AG08396 (cell line): Measurements from ENCODE around the gene IL31.
A peak's percentile ranks its signal among the peaks of the same experiment; 100 is the strongest.
"Not testable (repeated sequence)": the region's sequence is repeated elsewhere in the genome, so short reads cannot be mapped to it uniquely, and the experiment has no call there.

Source experiments
- DNase-seq: peaks from one replicate; pipeline ENCODE4 v3.0.0; 2012; ENCODE audit warnings: low spot score, mixed read lengths

The IL31 gene

GRCh38 chr12:122192441-122192840 lies 18.4 kb upstream of the IL31 start:
- DNase-seq: no peak

- peak; percentile 84 for DNase-seq
Observed at GRCh38 chr12:122190842-122191668, 17.0 kb upstream of the IL31 start.

DNA sequence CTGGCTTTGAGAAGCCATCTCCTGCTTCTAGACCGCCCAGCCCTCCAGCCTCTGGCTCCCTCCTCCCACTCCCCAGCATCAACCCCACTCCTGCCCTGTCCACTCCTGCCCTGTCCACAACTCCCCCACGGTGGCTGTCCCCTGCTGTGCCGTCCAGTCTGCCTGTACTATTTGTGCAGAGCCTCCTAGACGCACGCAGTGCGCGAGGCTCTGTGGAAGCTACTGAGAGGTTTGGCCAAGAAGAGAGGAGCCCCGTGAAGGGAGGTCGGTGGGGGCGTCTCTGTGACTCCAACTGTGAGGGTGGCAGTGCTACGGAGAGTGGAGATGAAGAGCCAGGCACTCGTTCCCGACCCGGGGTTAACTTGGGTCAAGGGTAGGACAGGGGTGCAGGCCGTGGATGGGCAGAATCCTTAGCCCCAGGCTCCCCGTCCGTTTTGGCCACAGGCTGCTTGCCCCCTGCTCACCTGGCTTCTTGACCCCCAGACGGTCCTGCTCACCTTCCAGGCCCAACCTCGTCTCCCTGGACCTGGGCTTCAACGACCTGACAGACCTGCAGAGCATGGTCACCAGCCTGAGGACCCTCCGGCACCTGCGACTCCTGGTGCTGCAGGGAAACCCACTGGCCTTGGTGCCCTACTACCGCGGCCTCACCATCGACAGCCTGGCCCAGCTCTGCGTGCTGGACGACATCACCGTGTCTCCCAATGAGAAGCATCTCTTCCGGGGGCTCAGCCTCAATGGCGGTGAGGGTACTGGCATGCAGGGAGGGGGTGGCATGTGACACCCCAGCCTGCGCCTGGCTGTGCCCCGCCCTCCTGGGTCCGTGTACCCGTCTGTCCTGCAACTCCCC lies 15.8 kb upstream of the IL31 start:
- DNase-seq: no peak

DNA sequence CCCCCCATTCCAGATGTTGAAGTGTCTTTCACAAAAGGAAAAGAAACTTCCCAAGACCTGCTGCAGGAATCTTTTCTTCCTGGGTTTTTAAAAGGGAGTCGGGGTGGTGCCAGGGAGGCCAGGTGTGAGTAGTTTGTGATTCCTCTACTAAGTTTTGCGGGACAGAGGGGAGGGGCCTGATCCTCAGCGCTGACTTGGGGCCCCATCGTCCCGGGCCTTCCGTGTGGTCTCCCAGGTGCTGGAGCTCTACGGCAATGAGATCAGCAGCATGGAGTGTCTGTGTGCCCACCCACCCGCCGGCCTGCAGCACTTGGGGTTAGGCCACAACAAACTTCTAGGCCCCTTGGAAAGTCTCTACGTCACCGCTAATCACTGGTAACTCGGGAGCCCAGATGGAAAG lies 13.4 kb upstream of the IL31 start:
- DNase-seq: no peak

- no peak for DNase-seq
Observed at GRCh38 chr12:122185494-122186082, 11.6 kb upstream of the IL31 start.

- DNase-seq: no peak
Observed at GRCh38 chr12:122185079-122185478, 11.1 kb upstream of the IL31 start.

GRCh38 chr12:122184517-122184916 lies 10.5 kb upstream of the IL31 start:
- DNase-seq: no peak

GRCh38 chr12:122183588-122183940 lies 9.5 kb upstream of the IL31 start:
- no peak for DNase-seq

- DNase-seq: peak; percentile 50
Observed at GRCh38 chr12:122182887-122183587, 9.0 kb upstream of the IL31 start, which contains the start of gene LRRC43. Gene LRRC43 (plus strand): TSS chr12:122183123. CDS start chr12:122183145, 22 bp downstream.

- not testable (repeated sequence) for DNase-seq
Observed at GRCh38 chr12:122176473-122176872, 2.5 kb upstream of the IL31 start.

DNA sequence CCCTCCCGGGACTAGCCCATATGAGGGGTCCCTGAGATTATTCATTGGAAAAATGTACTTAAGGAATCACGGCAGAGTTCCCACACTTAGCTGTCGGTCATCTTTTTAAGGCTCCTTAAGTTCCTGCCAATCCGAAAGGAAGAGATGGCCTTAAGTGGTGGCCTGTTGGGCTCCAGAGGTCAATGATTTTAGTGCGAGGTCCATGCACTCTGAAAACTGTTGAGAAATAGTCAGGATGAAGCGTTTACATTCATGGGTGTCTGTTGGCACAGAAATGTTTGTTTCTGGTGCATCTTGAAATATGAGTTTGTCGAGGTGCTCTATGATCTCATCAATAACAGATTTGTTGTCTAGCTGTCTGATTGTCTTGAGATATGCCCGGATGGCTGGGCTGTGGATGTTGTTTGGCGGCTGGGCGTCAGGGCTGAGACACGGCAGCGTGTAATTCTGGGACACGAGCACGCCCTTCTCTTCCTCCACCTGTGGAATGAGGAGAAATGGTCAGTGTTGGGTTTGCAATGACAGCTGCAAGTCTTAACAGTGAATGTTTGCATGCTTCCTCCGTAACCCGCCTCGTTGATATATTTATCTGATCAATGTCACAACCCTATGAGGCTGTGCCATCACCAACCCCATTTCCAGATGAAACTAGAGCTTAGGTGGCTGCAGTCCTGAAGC lies 1.6 kb downstream of the IL31 start:
- DNase-seq: no peak

- DNase-seq: no peak
Observed at GRCh38 chr12:122171399-122171798, 2.6 kb downstream of the IL31 start.

GRCh38 chr12:122168492-122168891 lies 5.5 kb downstream of the IL31 start:
- no peak for DNase-seq

DNA sequence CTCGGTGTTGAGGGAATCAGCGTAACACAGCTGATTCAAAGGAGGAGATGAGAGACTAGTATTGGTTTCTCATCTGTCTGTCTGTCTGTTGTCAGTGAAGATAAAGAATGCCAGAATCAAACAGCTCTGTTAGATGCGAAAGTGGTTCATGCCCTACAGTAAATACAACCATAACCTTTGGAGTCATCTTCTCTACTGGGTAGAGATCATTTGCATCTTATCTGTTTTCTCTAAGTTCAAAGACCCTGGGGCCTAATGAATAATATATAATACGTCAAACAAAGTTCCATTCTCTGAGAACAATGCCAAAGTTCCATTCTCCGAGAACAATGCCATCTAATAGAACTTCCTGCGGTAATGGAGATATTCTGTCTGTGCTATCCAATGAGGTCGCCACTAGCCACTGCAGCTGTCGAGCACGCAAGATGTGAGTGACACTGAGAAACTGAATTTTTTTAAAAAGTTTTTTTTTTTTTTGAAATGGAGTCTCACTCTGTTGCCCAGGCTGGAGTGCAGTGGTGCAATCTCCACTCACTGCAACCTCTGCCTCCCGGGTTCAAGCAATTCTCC lies 6.6 kb downstream of the IL31 start:
- no peak for DNase-seq

- no peak for DNase-seq
Observed at GRCh38 chr12:122166422-122167349, 7.3 kb downstream of the IL31 start.

DNA sequence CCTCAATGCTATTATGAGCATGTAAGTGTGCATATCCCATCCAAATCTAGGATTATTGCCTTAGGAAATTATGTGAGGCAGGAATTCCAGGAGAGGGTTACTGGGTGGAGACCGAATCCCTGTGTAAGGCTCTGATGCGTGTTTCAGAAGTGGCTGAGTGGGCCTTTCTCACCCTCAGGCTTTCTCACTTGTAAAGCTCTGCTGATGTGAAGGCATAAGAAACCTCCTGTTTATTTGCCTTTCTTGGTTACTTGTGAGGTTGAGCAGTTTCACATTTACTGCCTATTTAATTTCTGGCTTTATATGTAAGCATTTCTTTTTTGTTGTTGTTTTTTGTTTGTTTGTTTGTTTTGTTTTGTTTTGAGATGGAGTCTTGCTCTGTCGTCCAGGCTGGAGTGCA lies 11.0 kb downstream of the IL31 start:
- no peak for DNase-seq

GRCh38 chr12:122161682-122162081 lies 12.3 kb downstream of the IL31 start:
- no peak for DNase-seq

GRCh38 chr12:122160761-122161160 lies 13.3 kb downstream of the IL31 start:
- no peak for DNase-seq

- DNase-seq: no peak
Observed at GRCh38 chr12:122159882-122160281, 14.1 kb downstream of the IL31 start.

GRCh38 chr12:122158700-122159285 lies 15.2 kb downstream of the IL31 start:
- no peak for DNase-seq
